OCI-LY7 (cell line): ENCODE measurements around the gene PARL. TPM values are rescaled to one million over a fixed set of nuclear protein-coding genes. Genes with fewer than 3 reads are reported as not detected.

ENCODE experiments used
- BruUV-seq: library from RNA; stranded (reverse); fragments of 400-500 nt; replicated peaks from 2 replicates; lab custom pipeline; 2021; lab: Mats Ljungman, UMichigan
- CTCF ChIA-PET: fragments of 300-600 bp; sonication (Branson Sonifier 250); formaldehyde crosslinking; loops from one replicate; lab custom pipeline; 2022; ENCODE audit warnings: antibody characterized with exemption; ENCODE audit not compliant: unreplicated experiment; lab: Charles Lee
- POLR2A ChIA-PET: fragments of 300-600 bp; sonication (Branson Sonifier 250); formaldehyde crosslinking; loops from one replicate; lab custom pipeline; 2022; ENCODE audit warnings: antibody characterized with exemption; lab: Charles Lee
- DNase-seq: peaks from one replicate; pipeline ENCODE4 v3.0.0-alpha.2; 2015; ENCODE audit warnings: low spot score
- H2AFZ ChIP-seq: fragments of 200-600 bp; sonication (generic), shearing (Covaris generic); 2 replicates; pipeline ENCODE4 v1.6.1; 2014; ENCODE audit warnings: mild to moderate bottlenecking, antibody characterized with exemption, low read length, moderate library complexity
- H3K27ac ChIP-seq: fragments of 200-600 bp; sonication (generic); 2 replicates; pipeline ENCODE4 v1.5.1; 2014; ENCODE audit warnings: mixed run types, low read depth, mild to moderate bottlenecking, moderate library complexity, low read length, inconsistent platforms; ENCODE audit not compliant: poor library complexity, severe bottlenecking
- H3K36me3 ChIP-seq: fragments of 200-600 bp; sonication (generic); 2 replicates; pipeline ENCODE4 v1.6.1; 2014; ENCODE audit warnings: mild to moderate bottlenecking, antibody characterized with exemption, low read length, moderate library complexity, mixed read lengths; ENCODE audit not compliant: insufficient read depth
- H3K4me1 ChIP-seq: fragments of 200-600 bp; sonication (generic); 2 replicates; pipeline ENCODE4 v1.5.1; 2014; ENCODE audit warnings: mild to moderate bottlenecking, low read length; ENCODE audit not compliant: insufficient read depth, poor library complexity, severe bottlenecking
- H3K4me2 ChIP-seq: fragments of 200-600 bp; sonication (generic); 2 replicates; pipeline ENCODE4 v1.6.1; 2014; ENCODE audit warnings: mild to moderate bottlenecking, low read length
- H3K4me3 ChIP-seq: fragments of 200-600 bp; sonication (generic); 2 replicates; pipeline ENCODE4 v1.5.1; 2014; ENCODE audit warnings: mild to moderate bottlenecking, low read depth, low read length; ENCODE audit not compliant: poor library complexity, severe bottlenecking
- H3K79me2 ChIP-seq: fragments of 200-600 bp; sonication (generic); 2 replicates; pipeline ENCODE4 v1.6.1; 2016; ENCODE audit warnings: low read depth, mild to moderate bottlenecking, low read length, moderate library complexity, mixed read lengths; ENCODE audit not compliant: insufficient read depth
- H3K9me2 ChIP-seq: fragments of 200-600 bp; sonication (generic); 2 replicates; pipeline ENCODE4 v1.6.1; 2016; ENCODE audit warnings: mild to moderate bottlenecking, low read length, mixed read lengths; ENCODE audit not compliant: insufficient read depth
- H3K9me3 ChIP-seq: fragments of 200-600 bp; sonication (generic); 2 replicates; pipeline ENCODE4 v1.6.1; 2014; ENCODE audit warnings: mild to moderate bottlenecking, mixed run types, low read length, mixed read lengths
- H4K20me1 ChIP-seq: fragments of 200-600 bp; sonication (generic); 2 replicates; pipeline ENCODE4 v1.6.1; 2014; ENCODE audit warnings: mild to moderate bottlenecking, antibody characterized with exemption, low read length, moderate library complexity, mixed read lengths; ENCODE audit not compliant: insufficient read depth
- EZH2phosphoT487 ChIP-seq: fragments of 200-600 bp; sonication (generic); IDR thresholded peaks from 2 replicates; pipeline ENCODE4 v1.6.1; 2018; ENCODE audit warnings: low read depth, borderline replicate concordance, mild to moderate bottlenecking, mixed run types, antibody characterized with exemption, low read length, moderate library complexity, mixed read lengths
- intact Hi-C: fragments of 100-400 bp; cut with micrococcal nuclease; formaldehyde crosslinking; loops from one replicate; pipeline ENCODE4 v1.10.0; 2022; ENCODE audit not compliant: unreplicated experiment
- total RNA-seq, 2 experiments: library from RNA; depleted of rRNA in 1 of 2; stranded (reverse); fragments of >200 nt in 1 of 2; shearing (Covaris generic) in 1 of 2; gene quantifications; 2 replicates each; pipeline ENCODE4 v1.2.3, GENCODE V29; 2014 to 2022
- TF ChIP-seq, protein P1 (sequence below): fragments of 200-600 bp; sonication (generic); conservative IDR thresholded peaks from 2 replicates; pipeline ENCODE4 v1.5.1; 2014; ENCODE audit warnings: mild to moderate bottlenecking, antibody characterized with exemption, low read length, moderate library complexity, mixed read lengths

Gene PARL
- total RNA-seq, 2 experiments from 2014 or later: 43.5 to 69.3 TPM

DNA sequence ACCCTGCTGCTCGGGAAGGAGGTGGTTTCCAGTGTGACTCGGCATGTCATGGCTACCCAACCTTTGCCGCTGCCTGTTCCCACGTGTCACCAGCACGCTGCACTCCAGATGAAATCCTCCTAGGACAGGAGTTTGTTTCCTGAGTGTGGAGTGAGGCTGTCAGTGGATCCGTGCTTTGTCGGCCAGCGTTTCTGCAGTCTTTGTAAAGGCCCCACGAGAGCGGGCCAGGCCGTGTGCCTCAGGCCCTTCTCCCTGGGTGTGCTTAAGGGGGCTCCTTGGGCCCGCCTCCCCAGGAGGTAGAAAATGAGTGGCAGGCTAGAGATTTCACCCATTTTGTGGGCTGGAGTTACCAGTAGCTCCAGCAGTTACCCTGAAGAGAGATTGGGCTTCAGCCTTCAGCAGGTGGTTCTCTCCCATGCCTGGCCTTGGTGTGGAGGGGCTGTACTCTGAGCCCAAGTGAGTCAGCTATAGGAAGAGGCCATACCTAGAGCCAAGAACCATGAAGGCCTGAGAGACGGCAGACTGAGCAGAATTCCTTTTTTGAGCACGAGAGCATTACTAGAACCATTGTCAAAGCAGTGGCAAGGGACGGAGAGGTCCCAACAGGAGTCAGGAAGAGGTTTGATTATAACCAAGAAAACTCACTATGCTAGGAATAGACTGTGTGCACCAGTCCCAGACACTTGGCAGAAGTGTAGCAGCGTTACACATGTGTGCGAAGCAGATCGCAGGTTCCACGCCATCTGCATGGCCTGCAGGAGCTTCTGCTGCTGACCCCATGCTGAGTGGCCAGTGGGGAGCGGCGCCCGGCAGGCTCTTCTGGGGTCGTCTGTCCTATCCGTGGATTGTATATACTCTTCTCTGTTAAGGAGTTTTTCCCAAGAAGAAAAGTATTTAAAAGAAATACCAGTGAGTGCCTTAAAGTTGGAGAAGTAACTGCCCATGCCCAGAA, 73.8 kb downstream of the PARL start:
- no peak overlapping the region for H3K27ac ChIP-seq
- BruUV-seq: no TSS peak
- no peak overlapping the region for H3K4me3 ChIP-seq
- intact Hi-C loops: no loop called here
- no peak overlapping the region for H2AFZ ChIP-seq
- peaks cover 18% of the 10 kb centered on the region for H3K4me1 ChIP-seq
- no peaks in the 10 kb centered on the region for H3K9me3 ChIP-seq
- no peaks in the 10 kb centered on the region for H3K9me2 ChIP-seq
- POLR2A ChIA-PET: no interaction called here
- H4K20me1 ChIP-seq: no peaks in the 10 kb centered on the region
- TF ChIP-seq, protein P1, sequence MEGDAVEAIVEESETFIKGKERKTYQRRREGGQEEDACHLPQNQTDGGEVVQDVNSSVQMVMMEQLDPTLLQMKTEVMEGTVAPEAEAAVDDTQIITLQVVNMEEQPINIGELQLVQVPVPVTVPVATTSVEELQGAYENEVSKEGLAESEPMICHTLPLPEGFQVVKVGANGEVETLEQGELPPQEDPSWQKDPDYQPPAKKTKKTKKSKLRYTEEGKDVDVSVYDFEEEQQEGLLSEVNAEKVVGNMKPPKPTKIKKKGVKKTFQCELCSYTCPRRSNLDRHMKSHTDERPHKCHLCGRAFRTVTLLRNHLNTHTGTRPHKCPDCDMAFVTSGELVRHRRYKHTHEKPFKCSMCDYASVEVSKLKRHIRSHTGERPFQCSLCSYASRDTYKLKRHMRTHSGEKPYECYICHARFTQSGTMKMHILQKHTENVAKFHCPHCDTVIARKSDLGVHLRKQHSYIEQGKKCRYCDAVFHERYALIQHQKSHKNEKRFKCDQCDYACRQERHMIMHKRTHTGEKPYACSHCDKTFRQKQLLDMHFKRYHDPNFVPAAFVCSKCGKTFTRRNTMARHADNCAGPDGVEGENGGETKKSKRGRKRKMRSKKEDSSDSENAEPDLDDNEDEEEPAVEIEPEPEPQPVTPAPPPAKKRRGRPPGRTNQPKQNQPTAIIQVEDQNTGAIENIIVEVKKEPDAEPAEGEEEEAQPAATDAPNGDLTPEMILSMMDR: no peak
- no peak for TF ChIP-seq EZH2phosphoT487
- no peaks in the 10 kb centered on the region for H3K79me2 ChIP-seq
- H3K4me2 ChIP-seq: no peak overlapping the region
- H3K36me3 ChIP-seq: peaks cover 69% of the 10 kb centered on the region
- DNase-seq: no peak
- CTCF ChIA-PET: no interaction called here

DNA sequence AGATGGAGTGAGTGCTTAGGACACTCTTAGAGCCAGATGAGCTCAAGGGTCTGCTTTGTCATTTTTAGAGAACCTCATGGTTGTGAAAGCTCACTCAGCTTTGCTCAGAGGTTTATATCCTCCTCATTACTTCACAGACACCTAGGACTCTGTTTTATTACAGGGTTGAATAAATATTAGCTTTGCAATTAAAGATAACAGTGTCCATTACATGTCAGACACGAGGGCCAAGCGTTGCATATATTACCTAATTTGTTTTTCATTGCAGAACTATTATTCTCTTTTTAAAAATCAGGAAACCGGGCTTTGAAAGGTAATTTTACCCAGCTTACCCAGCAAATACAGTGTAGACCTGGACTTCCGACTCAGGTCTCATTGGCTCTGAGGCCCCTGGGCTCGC, 75.4 kb downstream of the PARL start:
- intact Hi-C loops: no loop called here
- Histone ChIP-seq H4K20me1 (no peaks in the 10 kb centered on the region), H3K27ac (no peak overlapping the region), H2AFZ (no peak overlapping the region), H3K79me2 (no peaks in the 10 kb centered on the region), H3K4me2 (no peak overlapping the region), H3K4me3 (no peak overlapping the region), H3K9me2 (no peaks in the 10 kb centered on the region), H3K4me1 (peaks cover 2% of the 10 kb centered on the region), H3K9me3 (no peaks in the 10 kb centered on the region), H3K36me3 (peaks cover 85% of the 10 kb centered on the region)
- POLR2A ChIA-PET: interaction anchor here (1.0 kb wide), 1 partner anchor 33 kb away, joined by 3 read pairs; no protein-coding TSS in a partner anchor
- no TSS peak for BruUV-seq
- TF ChIP-seq EZH2phosphoT487: no peak
- TF ChIP-seq, protein P1: no peak
- CTCF ChIA-PET: no interaction called here
- DNase-seq: no peak

DNA sequence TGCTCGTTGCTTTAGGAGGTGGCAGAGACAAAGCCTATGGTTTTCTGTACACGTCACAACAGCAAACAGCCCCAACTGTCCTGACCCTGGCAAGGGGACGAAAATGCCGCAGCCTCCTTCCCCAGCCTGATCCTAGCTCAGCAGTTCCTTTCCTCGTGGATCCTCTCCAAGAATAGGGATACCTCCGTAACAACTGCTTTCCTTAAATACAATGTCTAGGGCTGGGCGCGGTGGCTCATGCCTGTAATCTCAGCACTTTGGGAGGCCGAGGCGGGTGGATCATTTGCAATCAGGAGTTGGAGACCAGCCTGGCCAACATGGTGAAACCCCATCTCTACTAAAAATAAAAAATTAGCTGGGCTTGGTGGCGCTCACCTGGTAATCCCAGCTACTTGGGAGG, 76.3 kb downstream of the PARL start:
- Histone ChIP-seq H3K9me3 (no peaks in the 10 kb centered on the region), H3K27ac (no peak overlapping the region), H2AFZ (no peak overlapping the region), H3K4me3 (no peak overlapping the region), H3K4me2 (no peak overlapping the region), H3K36me3 (peaks cover 94% of the 10 kb centered on the region), H3K9me2 (no peaks in the 10 kb centered on the region), H3K79me2 (no peaks in the 10 kb centered on the region), H4K20me1 (no peaks in the 10 kb centered on the region), H3K4me1 (no peaks in the 10 kb centered on the region)
- CTCF ChIA-PET: no interaction called here
- no peak for DNase-seq
- TF ChIP-seq, protein P1: no peak
- no peak for TF ChIP-seq EZH2phosphoT487
- intact Hi-C loops: no loop called here
- POLR2A ChIA-PET: interaction anchor here (1.0 kb wide), 1 partner anchor 34 kb away, joined by 3 read pairs; no protein-coding TSS in a partner anchor
- BruUV-seq: no TSS peak
